Amniotic epithelial cell (primary cell): ENCODE results near the gene PLEKHH1.
"Not testable (repeated sequence)": the region's sequence is repeated elsewhere in the genome, so short reads cannot be mapped to it uniquely, and the experiment has no call there.

Experiments used
- DNase-seq: peaks from one replicate; pipeline ENCODE4 v3.0.0-alpha.2; 2010; ENCODE audit warnings: low read depth

PLEKHH1 gene

DNA sequence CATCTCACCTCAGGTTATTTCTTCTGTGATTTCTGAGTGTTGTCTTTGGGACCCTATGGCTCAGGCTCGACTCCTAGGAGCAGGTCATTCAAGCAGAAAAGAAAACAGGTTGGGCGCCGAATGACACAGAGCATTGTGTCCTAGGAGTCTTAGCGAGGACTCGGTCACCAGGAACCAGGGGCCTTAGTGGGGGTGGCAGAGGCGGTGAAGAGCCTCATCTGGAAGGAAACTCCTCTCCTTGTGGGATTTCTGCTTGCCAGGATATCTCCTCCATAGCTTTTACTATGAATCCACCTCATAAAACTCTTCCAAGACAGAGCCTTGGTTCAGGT lies 630 bp downstream of the PLEKHH1 start:
- DNase-seq = no peak

DNA sequence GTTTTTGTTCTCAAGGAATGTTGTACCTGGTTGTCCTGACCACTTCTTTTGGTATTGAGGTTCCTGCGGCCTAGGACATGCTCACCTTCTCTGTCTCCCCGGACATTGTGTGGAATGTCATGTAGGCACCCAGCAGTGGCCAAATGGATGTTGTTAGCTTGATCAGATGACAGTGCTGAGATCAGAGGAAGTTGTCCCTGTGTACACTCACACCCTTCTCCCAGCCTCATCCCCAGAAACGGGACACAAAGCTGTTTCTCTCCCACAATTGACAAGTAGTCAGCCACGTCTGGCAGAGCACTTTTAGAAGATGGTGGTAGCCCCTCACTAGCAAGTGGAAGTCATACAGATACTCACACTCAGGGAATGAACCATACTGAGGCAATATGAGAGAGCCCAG lies 3.0 kb downstream of the PLEKHH1 start:
- no peak for DNase-seq

DNA sequence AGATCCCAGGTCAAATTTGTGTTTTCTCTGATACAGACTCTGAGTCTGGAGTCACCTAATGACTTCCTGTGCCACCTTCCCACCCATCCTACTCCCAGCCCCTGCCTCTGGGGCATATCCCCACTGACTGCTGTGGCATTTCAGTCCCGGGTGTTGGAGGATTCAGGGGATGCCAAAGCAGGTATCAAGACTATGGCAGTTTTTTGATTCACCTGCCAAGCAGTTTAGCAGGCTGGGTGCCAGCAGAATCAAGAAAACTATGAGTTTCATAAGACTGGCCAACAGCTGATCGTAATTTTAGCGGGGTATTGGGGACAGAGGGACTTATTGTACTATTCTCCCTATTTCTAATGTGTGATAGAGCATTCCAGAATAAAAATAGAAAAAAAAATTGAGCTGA lies 4.6 kb downstream of the PLEKHH1 start:
- DNase-seq = no peak

DNA sequence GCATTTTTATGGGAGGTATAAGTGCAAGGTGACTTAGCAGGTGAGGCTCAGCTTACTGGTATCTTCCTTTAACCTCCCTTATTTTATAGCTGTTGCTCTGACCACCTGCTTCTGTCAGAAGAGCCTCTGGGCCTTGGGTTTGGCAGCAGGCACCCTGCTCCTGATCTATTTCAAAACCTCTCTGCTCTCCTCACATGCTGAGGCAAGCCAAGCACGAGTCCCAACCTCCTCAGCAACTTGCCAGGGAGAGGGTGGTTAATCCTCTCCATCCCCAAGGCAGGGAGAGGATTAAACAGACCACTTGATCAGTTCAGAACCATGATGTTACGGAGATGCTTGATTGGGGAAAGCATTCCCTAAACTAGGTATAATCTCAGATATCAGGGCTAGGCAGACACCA lies 5.4 kb downstream of the PLEKHH1 start:
- DNase-seq = no peak

DNA sequence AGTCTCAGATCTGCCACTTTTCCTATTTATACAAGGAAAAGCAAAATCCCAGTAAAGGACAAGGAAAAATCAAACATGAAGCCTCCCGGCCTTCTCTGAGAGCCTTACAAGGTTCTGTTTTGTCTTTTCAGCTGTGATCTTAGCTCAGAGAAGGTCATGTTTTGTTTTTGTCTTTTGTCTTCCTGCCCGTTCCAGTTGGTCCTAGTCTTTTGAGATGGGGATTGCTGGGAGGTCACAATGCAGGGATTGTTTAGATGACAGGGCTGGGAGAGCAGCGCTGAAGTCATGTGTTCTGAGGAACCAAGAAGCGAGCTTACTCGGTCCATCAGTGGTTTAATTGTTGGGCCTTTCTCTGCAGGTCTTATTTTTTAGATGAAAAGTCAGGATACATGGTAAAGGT lies 6.0 kb downstream of the PLEKHH1 start:
- no peak for DNase-seq

DNA sequence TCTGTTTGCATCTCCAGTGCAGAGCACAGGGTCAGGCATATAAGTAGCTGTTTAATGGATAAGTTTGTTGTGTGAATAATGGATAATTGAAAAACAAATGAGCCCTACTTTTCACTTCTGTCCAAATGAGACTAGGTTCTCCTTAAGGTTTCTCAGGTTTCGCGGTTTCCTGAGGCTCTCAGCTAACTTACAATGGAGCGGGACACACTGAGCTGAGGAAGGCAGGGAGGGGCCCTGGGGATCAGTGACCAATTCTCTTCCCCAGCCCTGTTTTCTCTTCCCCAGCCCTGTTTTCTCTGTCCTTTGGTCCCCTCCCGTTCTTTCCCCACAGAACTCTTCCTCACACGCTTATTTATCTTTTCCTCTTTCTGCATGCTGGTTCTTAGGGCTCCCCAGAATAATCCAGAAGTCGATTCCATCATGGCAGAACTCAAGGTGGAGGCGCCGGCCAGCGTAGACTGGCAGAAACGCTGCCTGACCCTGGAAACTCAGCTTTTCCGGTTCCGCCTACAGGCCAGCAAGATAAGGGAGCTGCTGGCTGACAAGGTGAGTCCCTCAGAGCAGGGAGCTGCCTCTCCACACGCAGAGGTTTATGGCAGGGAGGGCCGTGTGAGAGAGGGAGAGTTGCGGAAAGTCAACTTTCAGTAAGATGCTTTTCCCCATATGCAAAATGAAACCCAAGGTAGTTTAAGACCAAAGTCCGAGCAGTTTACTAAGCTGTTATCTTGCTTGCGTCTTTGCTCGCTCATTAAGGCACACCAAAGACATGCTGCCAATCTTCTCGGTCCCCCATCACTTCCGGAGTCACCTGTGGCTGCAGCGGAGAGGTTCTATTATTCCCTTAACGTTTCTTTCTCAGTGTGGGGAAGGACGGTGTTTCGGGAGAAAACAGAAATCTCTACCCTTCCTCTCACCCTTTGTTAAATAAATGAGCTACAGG lies 8.6 kb downstream of the PLEKHH1 start:
- no peak for DNase-seq

DNA sequence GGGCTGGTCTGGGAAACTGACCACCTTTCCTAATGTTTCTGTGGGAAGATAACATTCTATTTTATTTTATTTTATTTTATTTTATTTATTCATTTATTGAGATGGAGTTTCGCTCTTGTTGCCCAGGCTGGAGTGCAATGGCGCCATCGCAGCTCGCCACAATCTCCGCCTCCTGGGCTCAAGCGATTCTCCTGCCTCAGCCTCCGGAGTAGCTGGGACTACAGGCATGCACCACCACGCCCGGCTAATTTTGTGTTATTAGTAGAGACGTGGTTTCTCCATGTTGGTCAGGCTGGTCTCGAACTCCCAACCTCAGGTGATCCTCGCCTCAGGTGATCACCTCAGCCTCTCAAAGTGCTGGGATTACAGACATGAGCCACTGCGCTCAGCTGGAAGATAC lies 9.5 kb downstream of the PLEKHH1 start:
- DNase-seq = not testable (repeated sequence)

DNA sequence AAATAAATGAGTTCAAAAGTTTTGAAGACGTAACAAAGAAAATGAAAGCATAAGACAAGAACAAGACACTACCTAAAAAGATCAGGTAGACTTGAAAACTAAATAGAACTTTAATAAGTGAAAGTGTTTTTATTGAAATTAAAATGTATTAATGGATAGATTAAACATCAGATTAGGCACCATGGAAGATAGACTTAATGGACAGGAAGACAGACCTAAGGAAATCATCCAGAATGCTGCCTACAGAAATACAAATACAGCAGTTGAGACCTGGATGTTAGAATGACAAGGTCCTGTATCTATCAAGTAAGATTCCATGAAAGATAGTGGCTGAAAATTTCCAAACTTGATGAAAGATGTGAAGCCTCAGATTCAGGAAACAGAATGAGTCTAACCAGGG lies 11.5 kb downstream of the PLEKHH1 start:
- DNase-seq = no peak

DNA sequence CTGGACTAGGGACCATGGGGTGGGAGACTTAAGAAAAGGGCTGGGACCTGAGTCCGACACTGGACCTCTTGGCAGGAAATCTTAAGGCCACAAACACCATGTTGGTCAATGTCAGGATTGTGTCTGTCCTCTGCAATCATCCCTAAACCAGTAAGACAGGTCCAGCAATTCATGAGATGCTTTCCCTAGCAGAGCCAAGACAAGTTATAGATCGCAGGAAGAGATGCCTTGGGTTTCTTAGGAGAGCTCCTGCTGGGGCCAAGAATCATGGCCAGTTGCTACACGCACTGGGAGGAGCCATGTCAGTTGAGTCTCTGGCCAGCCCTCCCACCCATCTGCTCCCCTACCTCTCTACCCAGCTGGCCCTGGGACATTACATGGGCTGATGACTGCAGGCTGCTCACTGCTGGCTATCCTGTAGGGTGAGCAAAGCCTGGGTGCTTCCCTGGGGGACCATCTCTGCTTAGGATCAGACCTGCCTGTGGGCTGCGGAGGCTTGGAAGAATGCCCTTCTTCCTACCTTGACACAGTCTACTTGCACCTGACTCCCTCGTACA lies 14.2 kb downstream of the PLEKHH1 start:
- no peak for DNase-seq

DNA sequence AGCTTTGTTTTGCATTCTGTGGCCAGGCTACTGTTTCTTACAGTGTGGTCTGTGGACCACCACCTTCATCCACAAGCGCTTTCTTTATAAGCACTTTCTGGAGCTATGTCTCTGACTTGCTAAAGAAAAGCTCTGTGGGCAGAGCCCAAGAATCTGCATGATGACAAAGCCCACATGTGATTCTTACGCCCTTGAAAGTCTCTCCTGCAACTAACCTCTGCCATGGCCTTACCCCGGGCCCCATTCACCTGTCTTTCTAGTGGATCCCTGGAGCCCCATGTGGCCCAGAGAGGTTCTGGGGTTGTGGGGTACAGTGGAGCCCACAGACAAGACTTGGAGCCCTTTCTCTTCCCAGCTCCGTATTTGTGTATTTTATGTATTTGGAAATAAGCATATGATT lies 16.6 kb downstream of the PLEKHH1 start:
- DNase-seq = no peak

DNA sequence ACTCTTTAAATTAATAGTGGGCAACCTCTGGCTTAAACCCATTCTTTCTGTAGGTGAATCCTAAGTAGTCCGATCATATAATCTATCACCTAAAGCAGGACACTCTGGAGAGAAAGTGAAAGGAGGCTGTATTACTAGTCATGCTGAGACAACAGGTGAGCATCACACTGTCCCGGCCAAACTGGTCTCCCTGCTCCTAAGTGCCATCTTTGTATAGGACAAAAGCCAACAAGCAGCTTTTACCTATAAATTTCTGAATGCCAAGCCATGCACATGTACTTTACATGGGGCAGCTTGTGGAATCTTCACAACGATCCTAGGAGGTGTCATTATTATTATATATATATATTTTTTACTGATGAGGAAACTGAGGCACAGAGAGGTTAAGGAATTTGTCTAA lies 18.0 kb downstream of the PLEKHH1 start:
- DNase-seq = no peak

DNA sequence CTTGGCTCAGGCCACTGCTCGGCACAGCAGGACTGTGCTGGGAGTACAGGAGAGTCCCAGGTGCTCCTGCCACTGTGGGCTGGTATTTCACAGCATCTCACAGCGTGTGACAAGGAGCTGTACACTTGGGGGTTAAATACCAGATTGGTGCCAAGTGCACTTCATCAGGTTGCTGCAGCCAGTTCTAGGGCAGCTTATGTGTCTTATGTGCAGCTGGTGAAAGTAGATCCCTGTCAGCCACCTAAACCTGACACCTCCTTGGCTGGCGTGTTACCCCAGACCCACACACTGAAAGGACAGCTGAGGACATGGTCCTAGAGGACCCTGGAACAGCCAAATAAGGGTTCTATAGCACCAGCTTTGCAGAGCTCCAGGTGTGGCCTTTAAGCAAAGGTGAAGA lies 18.9 kb downstream of the PLEKHH1 start:
- no peak for DNase-seq

DNA sequence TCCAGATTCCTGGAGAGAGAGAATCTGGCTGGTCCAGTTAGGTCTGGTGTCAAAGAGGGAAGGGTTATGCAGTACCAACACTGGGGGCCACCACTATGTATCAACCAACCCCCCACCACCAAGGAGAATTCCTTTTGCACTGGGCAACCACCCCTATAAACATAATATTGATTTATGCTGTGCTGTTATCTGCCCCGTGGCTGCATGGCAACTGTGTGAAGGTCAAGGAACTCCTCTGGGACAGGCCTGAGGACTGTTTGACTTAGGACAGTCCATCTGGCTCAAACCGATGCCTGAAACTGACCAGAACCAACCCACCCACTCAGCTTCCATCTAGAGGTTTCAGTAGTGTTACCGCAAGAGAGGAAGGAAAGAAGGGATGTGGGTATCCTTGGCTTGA lies 20.5 kb downstream of the PLEKHH1 start:
- DNase-seq = no peak

DNA sequence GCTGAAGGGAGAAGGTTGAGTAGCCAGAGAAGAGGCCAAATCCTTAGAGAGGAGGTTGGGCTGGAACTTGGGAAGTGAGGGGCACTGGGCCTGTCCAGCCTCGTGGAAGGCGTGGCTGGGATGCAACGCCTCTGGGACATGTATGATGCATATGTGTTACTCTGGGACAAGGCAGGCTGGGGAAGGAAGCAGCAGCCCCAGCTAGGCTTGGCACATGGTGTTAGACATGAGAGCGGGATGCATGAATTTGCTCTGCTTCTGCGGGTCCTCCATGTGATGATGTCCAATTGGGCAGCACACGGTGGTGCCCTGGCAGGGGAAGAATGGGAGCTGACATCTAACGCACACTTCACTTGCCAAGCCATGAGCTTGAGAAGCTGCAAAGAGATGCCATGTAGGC lies 21.3 kb downstream of the PLEKHH1 start:
- DNase-seq = no peak

DNA sequence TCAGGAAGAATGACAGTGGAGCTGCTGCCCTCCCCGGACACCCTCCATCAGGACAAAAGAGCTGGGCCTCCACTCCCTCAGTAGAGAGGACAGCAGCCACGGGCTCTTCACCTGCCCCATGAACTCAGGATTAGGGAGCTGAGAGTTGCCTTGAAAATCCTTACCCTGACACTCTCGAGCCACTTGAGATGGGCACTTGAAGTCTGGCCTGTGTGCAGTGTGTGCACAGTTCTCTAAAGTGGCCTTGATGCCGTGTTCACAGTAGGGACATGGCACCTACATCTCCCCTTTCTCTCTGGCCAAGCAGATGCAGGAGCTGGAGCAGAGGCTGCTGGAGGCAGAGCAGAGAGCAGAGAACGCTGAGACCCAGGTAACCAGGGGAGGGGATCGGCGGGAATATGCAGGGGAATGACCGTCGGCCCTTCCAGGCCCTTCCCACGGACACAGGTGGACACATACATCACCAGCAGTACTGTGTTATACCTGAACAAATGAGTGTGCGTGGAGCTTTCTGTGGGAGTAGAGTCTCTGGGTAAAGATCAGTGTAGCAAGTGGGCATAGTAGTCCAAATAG lies 22.5 kb downstream of the PLEKHH1 start:
- DNase-seq = no peak

DNA sequence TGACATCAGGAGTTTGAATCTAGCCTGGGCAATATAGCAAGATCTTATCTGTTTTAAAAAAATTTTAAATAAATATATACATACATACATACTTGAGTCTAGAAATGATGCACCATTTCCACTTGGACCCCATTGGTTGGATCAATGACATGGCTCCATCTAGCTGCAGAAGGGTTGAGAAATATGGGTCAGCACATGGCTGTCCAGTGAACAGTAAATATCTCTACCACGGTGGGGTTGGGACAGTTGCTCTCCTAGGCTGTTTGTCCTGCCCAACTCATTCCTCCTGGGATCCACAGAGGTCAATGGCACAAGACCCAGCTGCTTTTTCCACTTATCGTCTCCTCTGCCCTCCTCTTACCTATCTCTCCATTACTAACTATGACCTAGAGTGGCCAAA lies 23.6 kb downstream of the PLEKHH1 start:
- no peak for DNase-seq

DNA sequence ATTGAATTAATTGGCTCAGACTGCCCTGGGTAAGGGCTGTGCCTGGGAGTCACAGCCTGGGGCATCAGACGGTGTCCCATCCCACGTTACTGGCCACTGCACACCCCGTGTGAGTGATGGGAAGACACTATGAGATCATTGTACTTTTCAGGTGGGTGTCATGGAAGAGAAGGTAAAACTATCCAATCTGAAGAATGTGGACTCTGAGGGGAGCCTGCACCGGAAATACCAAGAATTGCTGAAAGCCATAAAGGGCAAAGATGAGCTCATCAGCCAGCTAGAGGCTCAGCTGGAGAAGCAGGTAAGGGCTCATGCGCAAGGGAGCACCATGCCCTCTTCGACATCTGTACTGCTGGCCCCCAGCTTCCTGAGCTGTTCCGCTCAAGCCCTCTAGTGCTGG lies 24.0 kb downstream of the PLEKHH1 start:
- peak; percentile 53 for DNase-seq

DNA sequence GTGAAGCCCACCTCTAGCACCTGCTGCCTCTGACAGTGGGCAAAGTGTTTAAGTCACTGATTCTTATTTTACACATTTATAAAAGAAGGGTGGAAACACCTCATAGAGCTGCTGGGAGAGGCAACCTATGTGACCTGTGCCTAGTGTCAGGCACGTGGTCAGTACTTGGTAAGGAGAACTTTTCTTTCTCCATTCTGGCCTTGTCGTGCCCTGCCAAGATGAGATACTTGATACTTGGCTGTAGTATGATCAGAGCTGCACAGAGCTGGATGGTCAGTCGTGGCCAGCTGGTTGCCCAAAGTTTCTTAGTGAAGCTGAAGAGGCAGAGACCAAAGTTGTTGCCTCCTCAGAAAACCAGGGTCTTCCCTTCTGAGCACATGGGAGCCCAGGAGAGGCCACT lies 24.6 kb downstream of the PLEKHH1 start:
- DNase-seq = no peak

DNA sequence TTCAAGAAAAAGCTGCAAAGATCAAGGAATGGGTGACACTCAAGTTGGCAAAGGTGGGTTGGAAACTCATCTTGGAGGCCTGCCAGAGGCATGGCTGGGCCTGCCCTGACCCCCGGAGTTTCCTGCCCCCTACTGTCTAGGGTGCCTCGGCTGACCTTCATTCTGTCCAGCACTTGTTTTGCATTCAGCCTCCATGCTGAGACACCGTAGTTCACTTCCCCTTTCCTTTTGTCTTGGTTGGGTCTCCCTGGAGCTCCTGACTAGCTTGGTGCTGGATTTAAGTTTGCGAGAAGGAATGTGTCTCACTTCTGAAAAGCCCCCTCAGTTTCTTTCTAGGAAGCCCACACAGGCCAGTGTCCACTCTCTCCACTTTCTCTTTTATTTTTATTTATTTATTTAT lies 26.5 kb downstream of the PLEKHH1 start:
- no peak for DNase-seq

DNA sequence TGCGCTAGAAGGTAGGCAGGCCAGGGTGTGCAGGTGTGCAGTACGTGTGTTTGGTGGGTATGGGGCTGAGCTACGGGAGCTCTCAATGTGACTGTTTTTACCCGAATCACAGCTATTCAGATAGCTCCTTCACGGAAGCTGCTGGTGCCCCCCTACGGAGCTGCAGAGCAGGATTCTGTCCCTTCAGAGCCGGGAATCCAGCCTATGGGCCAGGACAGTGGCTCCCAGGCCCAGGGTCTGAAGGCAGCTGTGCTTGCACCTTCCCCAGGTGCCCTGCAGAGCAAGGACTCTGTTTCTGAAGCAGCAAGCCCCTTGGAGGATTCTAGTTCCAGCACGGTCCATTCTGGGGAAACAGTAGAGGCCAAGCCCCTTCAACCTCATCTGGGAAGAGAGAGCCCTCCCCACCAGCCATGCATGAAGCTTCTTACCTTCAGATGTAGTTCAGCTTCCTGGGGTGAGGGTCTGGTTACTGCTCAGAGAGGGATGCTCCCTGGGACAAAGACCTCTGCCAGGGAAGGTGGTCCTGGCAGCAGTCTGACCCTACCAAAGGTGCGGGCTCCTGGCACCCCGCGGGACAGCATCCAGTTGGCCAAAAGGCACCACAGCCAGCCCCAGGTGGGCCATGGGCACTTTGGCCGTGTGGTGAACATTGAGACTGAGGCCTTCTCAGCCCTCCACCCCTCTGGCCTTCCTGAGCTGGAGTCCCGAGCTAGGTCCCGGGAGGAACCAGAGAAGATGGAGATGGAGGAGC lies 29.1 kb downstream of the PLEKHH1 start:
- no peak for DNase-seq

DNA sequence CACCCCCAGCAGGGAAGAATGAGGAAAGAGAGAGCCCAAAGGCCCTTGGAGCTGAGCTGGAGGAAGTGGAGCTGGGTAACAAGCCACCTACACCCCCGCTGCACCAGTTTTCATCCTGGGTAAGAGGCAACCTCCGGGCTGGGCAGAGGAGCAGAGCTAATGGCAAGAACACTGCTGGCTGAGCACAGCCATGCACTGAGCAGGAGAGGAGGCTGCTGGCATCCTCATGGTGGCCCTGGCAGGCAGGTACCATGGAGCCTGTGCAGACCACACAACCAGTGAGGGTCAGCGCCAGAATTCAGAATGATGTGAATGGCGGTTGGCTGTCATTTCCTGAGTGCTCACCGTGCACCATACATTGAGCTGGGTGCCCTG lies 29.7 kb downstream of the PLEKHH1 start:
- no peak for DNase-seq

DNA sequence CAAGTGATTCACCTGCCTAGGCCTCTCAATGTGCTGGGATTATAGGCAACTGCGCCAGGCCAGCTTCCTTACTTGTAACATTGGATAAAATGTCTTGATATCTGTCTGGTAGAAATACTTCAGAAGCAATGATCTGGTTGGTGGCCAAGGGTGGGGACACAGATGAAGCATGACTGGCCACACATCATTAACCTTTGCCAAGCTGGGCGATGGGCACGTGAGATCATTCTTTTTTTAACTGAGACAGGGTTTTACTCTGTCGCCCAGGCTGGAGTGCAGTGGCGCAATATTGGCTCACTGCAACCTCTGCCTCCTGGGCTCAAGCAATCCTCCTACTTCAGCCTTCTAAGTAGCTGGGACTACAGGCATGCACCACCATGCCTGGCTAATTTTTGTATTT lies 31.1 kb downstream of the PLEKHH1 start:
- DNase-seq = no peak

DNA sequence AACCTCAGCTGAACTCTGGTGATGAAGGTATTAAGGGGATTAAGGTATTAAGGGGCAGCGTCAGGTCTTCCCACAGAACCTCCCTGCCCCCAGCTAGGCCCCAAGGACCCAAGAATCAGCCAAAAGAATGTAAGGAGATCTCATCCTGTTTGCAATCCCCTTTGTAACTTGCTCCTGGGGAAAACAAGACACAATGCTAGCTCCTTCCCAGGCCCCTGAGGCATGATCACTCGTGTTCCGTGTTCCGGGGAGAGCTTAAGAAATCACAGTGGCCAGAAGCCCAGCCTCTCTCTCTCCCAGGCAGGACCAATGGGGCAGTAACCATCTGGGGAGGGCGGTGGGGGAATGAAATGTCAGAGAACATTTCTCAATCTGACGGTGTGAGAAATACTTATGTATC lies 33.8 kb downstream of the PLEKHH1 start:
- DNase-seq = peak; percentile 93
